ENCODE measurements around the gene TEAD4. TPM values are rescaled to one million over a fixed set of nuclear protein-coding genes. Genes with fewer than 3 reads are reported as not detected.

TEAD4 gene
- total RNA-seq, 1 donor from 2014 or later = 26.0 TPM

DNA sequence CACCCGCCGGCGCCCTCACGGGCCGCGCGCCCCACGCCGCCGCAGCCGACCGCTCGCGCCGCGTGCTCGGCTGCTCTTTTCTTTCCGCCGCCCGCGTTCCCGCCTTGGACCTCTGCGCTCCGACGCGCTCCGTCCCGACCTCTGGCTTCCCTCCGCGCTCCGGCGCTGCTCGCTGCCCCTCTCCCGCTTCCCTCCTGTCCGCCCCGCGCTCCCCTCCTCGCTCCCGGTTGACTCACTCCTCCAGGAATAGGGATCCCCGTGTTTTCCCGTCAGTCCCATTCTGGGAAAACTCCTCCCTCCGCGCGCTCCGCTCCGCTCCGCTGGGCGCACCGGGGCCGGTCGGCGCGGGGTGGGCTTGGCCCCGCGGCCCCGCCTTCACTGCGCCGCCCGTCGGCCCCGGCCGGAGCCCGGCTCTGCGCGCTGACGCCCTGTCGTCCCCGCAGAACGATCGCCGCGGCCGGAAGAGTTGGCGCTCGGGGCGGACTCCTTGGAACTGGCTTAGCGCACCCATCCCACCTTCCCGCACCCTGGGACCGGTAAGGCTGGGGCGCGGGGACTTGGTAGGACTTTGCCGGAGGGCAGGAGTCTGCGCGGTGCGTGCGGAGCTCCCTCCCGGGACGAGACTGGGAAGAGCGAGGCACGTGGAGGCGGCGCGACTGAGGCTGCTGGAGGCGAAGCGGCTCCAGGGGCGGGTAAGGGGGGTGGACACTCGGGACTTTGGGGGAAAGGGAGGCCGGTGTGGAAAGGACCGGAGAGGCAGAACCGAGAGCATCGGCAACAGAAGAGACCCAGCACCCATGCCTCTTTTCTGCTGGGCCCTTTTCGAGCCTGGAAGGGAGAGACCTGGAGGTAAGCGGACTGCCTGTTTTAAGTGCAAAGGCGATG, 550 bp downstream of the TEAD4 start:
- Mint-ChIP-seq H3K36me3 (ENCODE audit: low read depth) (no peaks in the 10 kb centered on the region), H3K9me3 (ENCODE audit: low read depth) (no peaks in the 10 kb centered on the region), H3K27ac (ENCODE audit: unreplicated experiment) (peak overlapping the region; percentile 93), H3K4me1 (ENCODE audit: low read depth) (peaks cover 51% of the 10 kb centered on the region), H3K27me3 (ENCODE audit: low read depth) (no peaks in the 10 kb centered on the region), H3K4me3 (ENCODE audit: unreplicated experiment) (peak overlapping the region; percentile 83)
- TF ChIP-seq CTCF (IDR thresholded peaks at IDR 0.05) = peak; percentile 49
- peak; percentile 93 for DNase-seq (ENCODE audit: low spot score)

DNA sequence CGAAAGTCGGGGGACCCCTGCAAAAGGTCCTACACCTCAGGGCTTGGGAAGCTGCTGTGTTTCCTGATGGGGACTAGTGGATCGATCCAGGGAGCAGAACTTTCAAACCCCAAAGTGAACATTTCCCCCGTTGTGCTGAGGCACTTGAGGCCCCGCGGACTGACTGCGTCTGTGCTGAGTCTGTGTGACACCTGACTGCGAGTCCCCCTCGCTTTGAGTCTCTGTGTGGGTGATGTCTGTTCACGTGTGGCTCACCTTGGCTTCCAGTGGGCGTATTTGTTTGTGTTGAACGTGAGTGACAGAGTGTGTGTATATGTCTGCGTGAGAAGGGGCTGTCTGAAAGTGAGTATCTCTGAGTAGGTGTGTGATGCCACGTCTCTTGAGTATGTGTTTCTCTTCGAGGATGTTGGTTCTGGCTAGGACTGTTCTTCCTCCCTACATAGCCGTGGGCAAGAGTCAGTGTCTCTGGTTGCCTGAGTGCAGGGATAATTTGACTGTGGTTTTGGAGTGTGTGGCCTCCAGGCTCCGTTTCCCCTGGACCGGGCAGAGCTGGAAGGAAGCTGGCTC, 1.3 kb downstream of the TEAD4 start:
- H3K27me3 Mint-ChIP-seq (ENCODE audit: low read depth) = no peaks in the 10 kb centered on the region

DNA sequence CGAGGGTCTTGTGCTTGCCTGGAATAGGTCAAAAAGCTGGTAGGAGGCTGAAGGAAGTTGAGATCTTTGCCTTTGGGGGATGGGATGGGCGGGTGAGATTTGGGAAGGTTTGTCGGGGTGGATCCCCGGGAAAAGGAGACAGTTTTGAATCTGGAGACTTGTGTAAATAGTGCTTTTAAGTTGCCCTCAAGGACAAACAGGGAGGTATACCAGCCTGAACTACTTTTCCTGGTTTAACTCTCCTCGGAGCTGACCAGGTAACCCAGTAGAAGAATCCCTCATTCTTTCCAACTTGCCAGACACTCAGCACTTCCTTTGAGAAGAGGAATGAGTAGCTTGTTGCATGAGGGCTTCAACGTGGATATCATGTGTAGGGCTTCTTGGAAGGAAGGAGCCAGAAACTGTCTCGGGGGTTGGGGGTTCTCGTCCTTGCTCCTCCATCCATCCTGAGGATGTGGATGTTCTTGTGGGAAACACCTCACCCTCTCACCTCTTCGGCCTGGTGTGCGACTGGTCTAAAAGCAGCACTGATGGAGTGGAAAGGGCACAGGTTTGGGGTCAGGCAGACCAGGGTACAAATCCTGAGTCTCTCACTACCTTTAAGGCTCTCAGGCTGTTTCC, 1.9 kb downstream of the TEAD4 start:
- no peak for DNase-seq (ENCODE audit: low spot score)
- Mint-ChIP-seq H3K27me3 (ENCODE audit: low read depth) (no peaks in the 10 kb centered on the region), H3K36me3 (ENCODE audit: low read depth) (peaks cover 2% of the 10 kb centered on the region), H3K4me3 (ENCODE audit: unreplicated experiment) (peak overlapping the region; percentile 83), H3K9me3 (ENCODE audit: low read depth) (no peaks in the 10 kb centered on the region), H3K27ac (ENCODE audit: unreplicated experiment) (peak overlapping the region; percentile 93), H3K4me1 (ENCODE audit: low read depth) (peaks cover 54% of the 10 kb centered on the region)
- TF ChIP-seq CTCF (IDR thresholded peaks at IDR 0.05) = no peak

More for the DNA sequence above, 1.3 kb downstream of the TEAD4 start:
- Mint-ChIP-seq H3K36me3 (ENCODE audit: low read depth) (no peaks in the 10 kb centered on the region), H3K4me3 (ENCODE audit: unreplicated experiment) (peak overlapping the region; percentile 83), H3K4me1 (ENCODE audit: low read depth) (peaks cover 54% of the 10 kb centered on the region), H3K27ac (ENCODE audit: unreplicated experiment) (peak overlapping the region; percentile 93), H3K9me3 (ENCODE audit: low read depth) (no peaks in the 10 kb centered on the region)
- TF ChIP-seq CTCF (IDR thresholded peaks at IDR 0.05) = no peak
- DNase-seq (ENCODE audit: low spot score) = no peak

DNA sequence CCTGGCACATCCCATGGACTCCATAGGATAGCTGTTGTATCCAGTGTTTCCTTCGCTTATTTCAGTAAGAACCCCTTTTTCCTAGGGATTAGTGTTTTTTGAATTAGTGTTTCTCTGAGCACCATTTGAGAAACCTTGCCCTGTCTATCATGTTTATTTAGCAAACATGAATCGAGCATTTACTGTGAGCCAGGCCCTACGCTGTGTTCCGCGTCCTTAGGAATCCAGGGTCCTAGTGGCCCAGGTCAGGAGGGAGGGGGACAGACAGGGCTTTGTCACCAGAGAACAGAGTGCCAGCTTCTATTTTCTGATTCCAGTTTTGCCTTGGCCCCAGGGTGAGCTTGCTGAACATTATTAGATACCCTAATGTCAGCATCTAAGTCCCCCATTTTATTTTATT, 2.5 kb downstream of the TEAD4 start:
- Mint-ChIP-seq H3K36me3 (ENCODE audit: low read depth) (peaks cover 2% of the 10 kb centered on the region), H3K4me3 (ENCODE audit: unreplicated experiment) (peak overlapping the region; percentile 83), H3K9me3 (ENCODE audit: low read depth) (no peaks in the 10 kb centered on the region), H3K27me3 (ENCODE audit: low read depth) (no peaks in the 10 kb centered on the region), H3K4me1 (ENCODE audit: low read depth) (peaks cover 54% of the 10 kb centered on the region), H3K27ac (ENCODE audit: unreplicated experiment) (peak overlapping the region; percentile 93)
- TF ChIP-seq CTCF (IDR thresholded peaks at IDR 0.05) = no peak
- DNase-seq (ENCODE audit: low spot score) = no peak

DNA sequence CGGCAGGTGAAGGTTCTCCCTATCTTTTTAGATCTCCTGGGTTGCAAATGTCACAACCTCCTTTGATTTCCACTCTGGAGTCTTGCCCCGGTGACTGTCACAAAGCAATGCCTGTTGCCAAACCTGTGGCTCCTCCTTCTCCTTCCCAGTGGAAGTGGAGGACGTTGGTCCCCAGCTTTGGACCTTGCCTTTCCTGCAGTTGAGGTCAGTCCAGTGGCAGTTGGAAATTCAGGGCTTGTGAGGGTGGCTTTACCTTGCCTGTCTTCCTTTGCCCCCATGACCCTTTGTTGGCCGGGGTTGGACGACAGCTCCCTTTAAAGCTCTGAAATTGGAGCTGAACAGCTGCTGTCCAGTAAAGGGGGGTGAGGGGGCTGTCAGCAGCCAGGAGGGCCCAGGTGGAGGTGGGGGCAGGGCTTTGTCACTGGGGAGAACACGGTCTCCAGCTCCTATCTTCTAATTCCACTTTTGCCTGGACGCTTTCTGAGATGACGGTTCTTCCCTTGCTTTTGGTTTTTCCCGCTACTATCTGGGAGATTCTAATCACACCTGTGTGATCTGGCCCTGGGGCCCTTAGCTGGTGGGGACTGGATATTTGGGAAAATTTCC, 4.1 kb downstream of the TEAD4 start:
- peaks cover 2% of the 10 kb centered on the region for H3K36me3 Mint-ChIP-seq (ENCODE audit: low read depth)
- H3K4me1 Mint-ChIP-seq (ENCODE audit: low read depth) = peaks cover 48% of the 10 kb centered on the region
- H3K9me3 Mint-ChIP-seq (ENCODE audit: low read depth) = no peaks in the 10 kb centered on the region
- DNase-seq (ENCODE audit: low spot score) = no peak
- H3K27me3 Mint-ChIP-seq (ENCODE audit: low read depth) = no peaks in the 10 kb centered on the region
- H3K27ac Mint-ChIP-seq (ENCODE audit: unreplicated experiment) = peak overlapping the region; percentile 15
- no peak for TF ChIP-seq CTCF (IDR thresholded peaks at IDR 0.05)
- no peak overlapping the region for H3K4me3 Mint-ChIP-seq (ENCODE audit: unreplicated experiment)

Measured in chondrocyte (in vitro differentiated cells).